Nephron progenitor cell (in vitro differentiated cells): Measurements from ENCODE around the gene CASP6.

Experiments
- DNase-seq: peaks from one replicate; pipeline ENCODE4 v3.0.0; 2021
- H3K27ac Mint-ChIP-seq: 2 replicates; pipeline ENCODE4 v1.8.0; 2021; ENCODE audit warnings: mild to moderate bottlenecking, moderate library complexity, mixed read lengths
- H3K27me3 Mint-ChIP-seq: 2 replicates; pipeline ENCODE4 v1.8.0; 2021; ENCODE audit warnings: mild to moderate bottlenecking, low read depth, mixed read lengths; ENCODE audit not compliant: poor library complexity
- H3K36me3 Mint-ChIP-seq: 2 replicates; pipeline ENCODE4 v1.8.0; 2021; ENCODE audit warnings: low read depth, mixed read lengths
- H3K4me1 Mint-ChIP-seq: 2 replicates; pipeline ENCODE4 v1.8.0; 2021; ENCODE audit warnings: mixed read lengths
- H3K4me3 Mint-ChIP-seq: 2 replicates; pipeline ENCODE4 v1.8.0; 2021; ENCODE audit warnings: mild to moderate bottlenecking, moderate library complexity, mixed read lengths
- H3K9me3 Mint-ChIP-seq: 2 replicates; pipeline ENCODE4 v1.8.0; 2021; ENCODE audit warnings: mild to moderate bottlenecking, moderate library complexity, mixed read lengths
- TF ChIP-seq, protein P1 (sequence below): fragments of 200-600 bp; sonication (generic); IDR thresholded peaks from 2 replicates; pipeline ENCODE4 v1.5.0; 2021; ENCODE audit warnings: antibody characterized with exemption

CASP6 gene

GRCh38 chr4:109713500-109713899 lies 10.3 kb upstream of the CASP6 start:
- H3K27ac Mint-ChIP-seq: no peak overlapping the region
- peaks cover 33% of the 10 kb centered on the region for H3K36me3 Mint-ChIP-seq
- H3K27me3 Mint-ChIP-seq: no peaks in the 10 kb centered on the region
- no peaks in the 10 kb centered on the region for H3K9me3 Mint-ChIP-seq
- H3K4me3 Mint-ChIP-seq: no peak overlapping the region
- DNase-seq: no peak
- no peaks in the 10 kb centered on the region for H3K4me1 Mint-ChIP-seq
- TF ChIP-seq, protein P1, sequence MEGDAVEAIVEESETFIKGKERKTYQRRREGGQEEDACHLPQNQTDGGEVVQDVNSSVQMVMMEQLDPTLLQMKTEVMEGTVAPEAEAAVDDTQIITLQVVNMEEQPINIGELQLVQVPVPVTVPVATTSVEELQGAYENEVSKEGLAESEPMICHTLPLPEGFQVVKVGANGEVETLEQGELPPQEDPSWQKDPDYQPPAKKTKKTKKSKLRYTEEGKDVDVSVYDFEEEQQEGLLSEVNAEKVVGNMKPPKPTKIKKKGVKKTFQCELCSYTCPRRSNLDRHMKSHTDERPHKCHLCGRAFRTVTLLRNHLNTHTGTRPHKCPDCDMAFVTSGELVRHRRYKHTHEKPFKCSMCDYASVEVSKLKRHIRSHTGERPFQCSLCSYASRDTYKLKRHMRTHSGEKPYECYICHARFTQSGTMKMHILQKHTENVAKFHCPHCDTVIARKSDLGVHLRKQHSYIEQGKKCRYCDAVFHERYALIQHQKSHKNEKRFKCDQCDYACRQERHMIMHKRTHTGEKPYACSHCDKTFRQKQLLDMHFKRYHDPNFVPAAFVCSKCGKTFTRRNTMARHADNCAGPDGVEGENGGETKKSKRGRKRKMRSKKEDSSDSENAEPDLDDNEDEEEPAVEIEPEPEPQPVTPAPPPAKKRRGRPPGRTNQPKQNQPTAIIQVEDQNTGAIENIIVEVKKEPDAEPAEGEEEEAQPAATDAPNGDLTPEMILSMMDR: no peak

- H3K27me3 Mint-ChIP-seq: peaks cover 4% of the 10 kb centered on the region
- H3K4me1 Mint-ChIP-seq: peaks cover under 1% of the 10 kb centered on the region
- no peak overlapping the region for H3K4me3 Mint-ChIP-seq
- no peak overlapping the region for H3K27ac Mint-ChIP-seq
- DNase-seq: no peak
- TF ChIP-seq, protein P1: no peak
- H3K36me3 Mint-ChIP-seq: peaks cover 2% of the 10 kb centered on the region
- no peaks in the 10 kb centered on the region for H3K9me3 Mint-ChIP-seq
These were observed 5.7 kb upstream of the CASP6 start for GRCh38 chr4:109708990-109709389.

DNA sequence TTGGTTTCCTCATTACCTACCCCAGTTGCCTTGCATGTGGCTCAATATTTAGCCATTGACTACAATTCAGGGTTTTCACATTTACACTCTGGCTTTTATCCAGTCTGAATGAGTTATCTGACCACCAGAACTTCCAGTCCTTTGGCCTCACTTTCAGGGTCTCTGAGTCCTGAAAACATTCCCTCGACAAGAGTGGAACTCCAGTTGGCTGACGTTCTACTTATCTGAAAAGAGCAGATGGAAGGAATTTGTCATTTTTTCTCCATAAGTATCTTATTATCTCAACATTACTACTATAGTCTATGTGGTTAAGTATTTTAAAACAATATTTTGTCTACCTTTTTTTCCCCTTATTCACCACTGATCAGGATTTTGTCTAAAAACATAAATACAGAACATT lies 5.2 kb upstream of the CASP6 start:
- DNase-seq: no peak
- H3K27me3 Mint-ChIP-seq: peaks cover 4% of the 10 kb centered on the region
- TF ChIP-seq, protein P1: no peak
- H3K36me3 Mint-ChIP-seq: no peaks in the 10 kb centered on the region
- peaks cover 4% of the 10 kb centered on the region for H3K4me1 Mint-ChIP-seq
- H3K9me3 Mint-ChIP-seq: no peaks in the 10 kb centered on the region
- H3K4me3 Mint-ChIP-seq: no peak overlapping the region
- no peak overlapping the region for H3K27ac Mint-ChIP-seq

DNA sequence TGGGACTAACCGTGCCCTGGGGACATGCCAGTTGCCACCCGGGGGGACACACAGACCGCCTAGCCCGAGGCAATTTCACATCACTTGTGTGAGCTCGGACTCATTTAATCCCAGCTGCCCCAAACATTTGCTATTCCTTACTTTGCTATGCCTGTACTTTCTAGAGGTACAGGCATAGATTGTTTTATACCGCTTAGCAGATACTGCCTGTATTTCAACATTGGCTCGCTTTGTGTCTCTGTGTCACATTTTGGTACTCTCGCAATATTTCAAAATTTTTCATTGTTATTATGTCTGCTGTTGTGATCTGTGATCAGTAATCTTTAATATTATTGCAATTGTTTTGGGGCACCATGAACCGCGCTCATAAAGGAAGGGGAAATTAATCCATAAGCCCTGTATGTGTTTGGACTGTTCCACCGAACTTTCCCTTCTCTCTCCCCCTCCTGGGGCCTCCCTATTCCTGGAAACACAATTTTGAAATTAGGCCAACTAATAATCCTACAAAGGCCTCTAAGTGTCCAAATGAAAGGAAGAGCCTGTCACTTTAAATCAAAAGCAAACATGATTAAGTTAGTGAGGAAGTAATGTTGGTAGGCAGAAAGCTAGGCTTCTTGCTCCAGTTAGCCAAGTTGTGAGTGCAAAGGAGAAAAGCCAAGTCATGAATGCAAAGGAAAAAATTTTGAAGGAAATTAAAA lies 568 bp upstream of the CASP6 start:
- no peak overlapping the region for H3K27ac Mint-ChIP-seq
- H3K36me3 Mint-ChIP-seq: peaks cover 25% of the 10 kb centered on the region
- H3K27me3 Mint-ChIP-seq: peaks cover 4% of the 10 kb centered on the region
- peak overlapping the region; percentile 94 for H3K4me3 Mint-ChIP-seq
- no peaks in the 10 kb centered on the region for H3K9me3 Mint-ChIP-seq
- peaks cover 25% of the 10 kb centered on the region for H3K4me1 Mint-ChIP-seq
- DNase-seq: no peak
- TF ChIP-seq, protein P1: no peak

- Mint-ChIP-seq H3K27me3 (no peaks in the 10 kb centered on the region), H3K9me3 (no peaks in the 10 kb centered on the region), H3K36me3 (peaks cover 46% of the 10 kb centered on the region), H3K4me1 (peaks cover 25% of the 10 kb centered on the region), H3K4me3 (peak overlapping the region; percentile 94), H3K27ac (peak overlapping the region; percentile 65)
- peak; percentile 5 for DNase-seq
- TF ChIP-seq, protein P1: no peak
These were observed 1.5 kb downstream of the CASP6 start for GRCh38 chr4:109701566-109702410.
